SU-DHL-6 (cell line): ENCODE measurements around the gene LEMD2.

Source experiments
- CTCF ChIP-seq: fragments of 200-600 bp; sonication (generic); IDR thresholded peaks from one replicate; pipeline ENCODE4 v1.5.1; 2017; ENCODE audit warnings: antibody characterized with exemption, mild to moderate bottlenecking, low read length, moderate library complexity; ENCODE audit not compliant: insufficient read depth, poor library complexity, severe bottlenecking
- EZH2phosphoT487 ChIP-seq: fragments of 200-600 bp; sonication (generic), shearing (Covaris generic); conservative IDR thresholded peaks from 2 replicates; pipeline ENCODE4 v1.6.1; 2018; ENCODE audit warnings: mild to moderate bottlenecking, antibody characterized with exemption, low read length, moderate library complexity, mixed read lengths

GRCh38 chr6:33748841-33749240, 40.1 kb downstream of the LEMD2 start:
- TF ChIP-seq CTCF (no peak), EZH2phosphoT487 (no peak)
